HEK293 (cell line): ENCODE results near the gene PRUNE2.

Experiments
- CTCF ChIA-PET: fragments of 350-600 bp; formaldehyde crosslinking; extraction: SDS; loops from one replicate; lab custom pipeline; 2021; ENCODE audit warnings: antibody characterized with exemption; lab: Yijun Ruan, JAX
- POLR2A ChIA-PET: fragments of 300-600 bp; formaldehyde crosslinking; extraction: SDS; loops from one replicate; lab custom pipeline; 2020; ENCODE audit warnings: antibody characterized with exemption, inconsistent platforms; lab: Yijun Ruan, JAX
- H3K27ac ChIP-seq: fragments of 200-500 bp; sonication (Bioruptor generic); 2 replicates; pipeline ENCODE4 v1.5.1; 2014; ENCODE audit warnings: low read depth, low read length, control low read depth, inconsistent platforms; ENCODE audit errors: extremely low read depth
- H3K36me3 ChIP-seq, 2 experiments: fragments of 200-500 bp in 1 of 2; sonication (Bioruptor generic) in 1 of 2; 1 replicate in 1 of 2; 2 replicates in 1 of 2; pipeline ENCODE4 v1.5.1; 2014 to 2017; ENCODE audit warnings: inconsistent platforms in 2 of 2, low read length in 2 of 2; ENCODE audit not compliant: control insufficient read depth in 2 of 2, insufficient read depth in 1 of 2
- H3K4me1 ChIP-seq: fragments of 200-500 bp; sonication (Bioruptor generic); 2 replicates; pipeline ENCODE4 v1.5.1; 2014; ENCODE audit warnings: mild to moderate bottlenecking, low read length, inconsistent platforms; ENCODE audit not compliant: control insufficient read depth, insufficient read depth
- H3K4me3 ChIP-seq: 2 replicates; pipeline ENCODE4 v1.5.1; 2011; ENCODE audit warnings: low read depth, mild to moderate bottlenecking, control low read depth, low read length, moderate library complexity
- H3K9me3 ChIP-seq: fragments of 200-500 bp; sonication (Bioruptor generic); 2 replicates; pipeline ENCODE4 v1.5.1; 2014; ENCODE audit warnings: low read depth, low read length, inconsistent platforms; ENCODE audit not compliant: control insufficient read depth, insufficient read depth
- BCL11A ChIP-seq: fragments of 450-650 bp; formaldehyde crosslinking; IDR thresholded peaks from 2 replicates; pipeline ENCODE4 v1.5.1; 2016; ENCODE audit warnings: low read depth, missing biosample characterization, missing genetic modification characterization
- FEZF1 ChIP-seq: fragments of 450-650 bp; formaldehyde crosslinking; IDR thresholded peaks from 2 replicates; pipeline ENCODE4 v1.5.1; 2016; ENCODE audit warnings: missing biosample characterization, missing genetic modification characterization
- IKZF3 ChIP-seq: fragments of 450-650 bp; IDR thresholded peaks from 2 replicates; pipeline ENCODE4 v1.5.0; 2018; ENCODE audit warnings: missing biosample characterization, mild to moderate bottlenecking, missing genetic modification characterization, moderate library complexity
- KLF10 ChIP-seq: fragments of 450-650 bp; IDR thresholded peaks from 2 replicates; pipeline ENCODE4 v1.5.1; 2018; ENCODE audit warnings: missing biosample characterization, mild to moderate bottlenecking, missing genetic modification characterization
- KLF17 ChIP-seq: fragments of 450-650 bp; formaldehyde crosslinking; IDR thresholded peaks from 2 replicates; pipeline ENCODE4 v1.5.1; 2016; ENCODE audit warnings: missing biosample characterization, missing genetic modification characterization
- KLF9 ChIP-seq: fragments of 450-650 bp; formaldehyde crosslinking; IDR thresholded peaks from 2 replicates; pipeline ENCODE4 v1.5.1; 2016; ENCODE audit warnings: missing biosample characterization, missing genetic modification characterization, low read depth
- PRDM6 ChIP-seq: fragments of 450-650 bp; formaldehyde crosslinking; IDR thresholded peaks from 2 replicates; pipeline ENCODE4 v1.5.1; 2017; ENCODE audit warnings: missing biosample characterization, missing genetic modification characterization
- SP3 ChIP-seq: fragments of 450-650 bp; formaldehyde crosslinking; IDR thresholded peaks from 2 replicates; pipeline ENCODE4 v1.5.1; 2016; ENCODE audit warnings: missing biosample characterization, missing genetic modification characterization
- TRIM28 ChIP-seq: IDR thresholded peaks from 2 replicates; pipeline ENCODE4 v1.6.1; 2011; ENCODE audit warnings: low read length, control low read depth, borderline replicate concordance
- ZBTB21 ChIP-seq: fragments of 450-650 bp; formaldehyde crosslinking; IDR thresholded peaks from 2 replicates; pipeline ENCODE4 v1.5.1; 2017; ENCODE audit warnings: missing biosample characterization, missing genetic modification characterization
- ZNF266 ChIP-seq: fragments of 450-650 bp; formaldehyde crosslinking; IDR thresholded peaks from 2 replicates; pipeline ENCODE4 v1.5.1; 2016; ENCODE audit warnings: missing biosample characterization, missing genetic modification characterization, low read depth
- ZNF292 ChIP-seq: fragments of 450-650 bp; formaldehyde crosslinking; IDR thresholded peaks from 2 replicates; pipeline ENCODE4 v1.5.1; 2016; ENCODE audit warnings: low read depth, missing biosample characterization, missing genetic modification characterization, borderline replicate concordance
- ZNF391 ChIP-seq: fragments of 450-650 bp; formaldehyde crosslinking; IDR thresholded peaks from 2 replicates; pipeline ENCODE4 v1.5.1; 2016; ENCODE audit warnings: low read depth, missing biosample characterization, missing genetic modification characterization, borderline replicate concordance
- ZNF426 ChIP-seq: fragments of 450-650 bp; formaldehyde crosslinking; IDR thresholded peaks from 2 replicates; pipeline ENCODE4 v1.5.1; 2017; ENCODE audit warnings: missing biosample characterization, missing genetic modification characterization, mild to moderate bottlenecking, inconsistent platforms, moderate library complexity
- ZNF544 ChIP-seq: fragments of 450-650 bp; formaldehyde crosslinking; IDR thresholded peaks from 2 replicates; pipeline ENCODE4 v1.5.0; 2017; ENCODE audit warnings: missing biosample characterization, missing genetic modification characterization
- ZNF548 ChIP-seq: fragments of 450-650 bp; formaldehyde crosslinking; IDR thresholded peaks from 2 replicates; pipeline ENCODE4 v1.5.1; 2016; ENCODE audit warnings: missing biosample characterization, missing genetic modification characterization
- ZNF610 ChIP-seq: fragments of 450-650 bp; formaldehyde crosslinking; IDR thresholded peaks from 2 replicates; pipeline ENCODE4 v1.5.1; 2016; ENCODE audit warnings: missing biosample characterization, missing genetic modification characterization, borderline replicate concordance
- ZNF776 ChIP-seq: fragments of 450-650 bp; formaldehyde crosslinking; IDR thresholded peaks from 2 replicates; pipeline ENCODE4 v1.5.0; 2017; ENCODE audit warnings: missing biosample characterization, missing genetic modification characterization, borderline replicate concordance
- ZNF777 ChIP-seq: fragments of 450-650 bp; formaldehyde crosslinking; IDR thresholded peaks from 2 replicates; pipeline ENCODE4 v1.5.1; 2017; ENCODE audit warnings: missing biosample characterization, missing genetic modification characterization, borderline replicate concordance
- ZNF785 ChIP-seq: fragments of 450-650 bp; formaldehyde crosslinking; IDR thresholded peaks from 2 replicates; pipeline ENCODE4 v1.5.1; 2016; ENCODE audit warnings: missing biosample characterization, missing genetic modification characterization
- ZNF792 ChIP-seq: fragments of 450-650 bp; formaldehyde crosslinking; IDR thresholded peaks from 2 replicates; pipeline ENCODE4 v1.5.1; 2016; ENCODE audit warnings: missing biosample characterization, missing genetic modification characterization
- ZSCAN30 ChIP-seq: fragments of 450-650 bp; IDR thresholded peaks from 2 replicates; pipeline ENCODE4 v1.5.1; 2018; ENCODE audit warnings: missing biosample characterization, mild to moderate bottlenecking, missing genetic modification characterization, moderate library complexity
- TF ChIP-seq, protein P1 (sequence below): IDR thresholded peaks from 2 replicates; pipeline ENCODE4 v1.6.1; 2011; ENCODE audit warnings: mild to moderate bottlenecking, low read depth, low read length, borderline replicate concordance
- TF ChIP-seq, protein P2 (sequence below): fragments of 450-650 bp; IDR thresholded peaks from 2 replicates; pipeline ENCODE4 v1.5.1; 2018; ENCODE audit warnings: missing biosample characterization, missing genetic modification characterization
- TF ChIP-seq, protein P3 (sequence below): fragments of 450-650 bp; formaldehyde crosslinking; IDR thresholded peaks from 2 replicates; pipeline ENCODE4 v1.5.1; 2016; ENCODE audit warnings: missing biosample characterization, missing genetic modification characterization

PRUNE2 gene

DNA sequence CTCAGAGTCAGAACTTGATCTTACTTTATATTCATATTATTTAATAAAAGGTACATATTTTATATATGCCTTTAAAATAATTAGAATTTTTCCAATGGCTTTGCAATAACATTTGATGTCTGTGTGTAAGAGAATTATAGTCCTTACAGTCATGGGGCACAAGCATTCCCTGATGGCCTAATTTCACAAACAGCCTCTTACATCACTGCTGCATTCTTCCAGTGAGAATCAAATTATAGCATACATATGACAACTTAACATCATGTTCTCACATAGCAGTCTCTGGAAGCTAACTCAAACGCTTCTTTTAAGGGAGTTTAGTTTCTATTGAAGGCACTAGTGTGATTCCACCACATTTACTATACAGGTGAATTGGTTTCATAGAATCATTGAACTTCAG is 15.3 kb upstream of the PRUNE2 start (continued):
- TF ChIP-seq ZNF785 (no peak), ZNF776 (tag by site-specific recombination) (no peak), ZNF266 (tag by site-specific recombination) (no peak), PRDM6 (tag by site-specific recombination) (no peak)
- TF ChIP-seq, protein P1, sequence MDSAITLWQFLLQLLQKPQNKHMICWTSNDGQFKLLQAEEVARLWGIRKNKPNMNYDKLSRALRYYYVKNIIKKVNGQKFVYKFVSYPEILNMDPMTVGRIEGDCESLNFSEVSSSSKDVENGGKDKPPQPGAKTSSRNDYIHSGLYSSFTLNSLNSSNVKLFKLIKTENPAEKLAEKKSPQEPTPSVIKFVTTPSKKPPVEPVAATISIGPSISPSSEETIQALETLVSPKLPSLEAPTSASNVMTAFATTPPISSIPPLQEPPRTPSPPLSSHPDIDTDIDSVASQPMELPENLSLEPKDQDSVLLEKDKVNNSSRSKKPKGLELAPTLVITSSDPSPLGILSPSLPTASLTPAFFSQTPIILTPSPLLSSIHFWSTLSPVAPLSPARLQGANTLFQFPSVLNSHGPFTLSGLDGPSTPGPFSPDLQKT = no peak

DNA sequence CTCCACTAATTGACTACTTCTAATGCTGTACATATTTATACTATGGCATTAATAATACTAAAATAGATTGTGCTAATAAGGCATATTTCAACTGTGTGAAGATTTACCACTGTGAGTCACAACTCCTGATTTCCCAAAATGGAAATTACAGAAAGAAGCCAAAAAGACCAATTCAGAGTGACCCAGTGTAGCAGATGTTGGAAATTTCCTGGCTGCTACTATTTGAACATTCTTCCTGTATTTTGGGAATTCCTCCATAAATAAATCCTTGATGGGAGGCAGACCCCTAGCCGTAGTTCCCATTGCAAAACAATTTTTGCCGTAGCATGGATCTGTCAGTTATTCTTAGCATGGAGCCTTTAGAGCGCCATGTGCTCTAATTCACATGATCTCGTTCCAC is 11.4 kb upstream of the PRUNE2 start:
- CTCF ChIA-PET = no interaction called here

GRCh38 chr9:76916231-76916630 is 10.3 kb upstream of the PRUNE2 start:
- CTCF ChIA-PET = no interaction called here
- Histone ChIP-seq H3K36me3 (no peaks in the 10 kb centered on the region), H3K4me3 (no peak overlapping the region), H3K27ac (no peak overlapping the region), H3K4me1 (no peaks in the 10 kb centered on the region), H3K9me3 (no peaks in the 10 kb centered on the region)
- TF ChIP-seq, protein P2, sequence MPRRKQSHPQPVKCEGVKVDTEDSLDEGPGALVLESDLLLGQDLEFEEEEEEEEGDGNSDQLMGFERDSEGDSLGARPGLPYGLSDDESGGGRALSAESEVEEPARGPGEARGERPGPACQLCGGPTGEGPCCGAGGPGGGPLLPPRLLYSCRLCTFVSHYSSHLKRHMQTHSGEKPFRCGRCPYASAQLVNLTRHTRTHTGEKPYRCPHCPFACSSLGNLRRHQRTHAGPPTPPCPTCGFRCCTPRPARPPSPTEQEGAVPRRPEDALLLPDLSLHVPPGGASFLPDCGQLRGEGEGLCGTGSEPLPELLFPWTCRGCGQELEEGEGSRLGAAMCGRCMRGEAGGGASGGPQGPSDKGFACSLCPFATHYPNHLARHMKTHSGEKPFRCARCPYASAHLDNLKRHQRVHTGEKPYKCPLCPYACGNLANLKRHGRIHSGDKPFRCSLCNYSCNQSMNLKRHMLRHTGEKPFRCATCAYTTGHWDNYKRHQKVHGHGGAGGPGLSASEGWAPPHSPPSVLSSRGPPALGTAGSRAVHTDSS (tag by site-specific recombination) = no peak
- TF ChIP-seq ZSCAN30 (tag by site-specific recombination) = no peak
- TF ChIP-seq KLF9 (tag by site-specific recombination) = no peak
- no peak for TF ChIP-seq ZNF777 (tag by site-specific recombination)
- no peak for TF ChIP-seq ZNF391 (tag by site-specific recombination)
- no peak for TF ChIP-seq KLF17
- no peak for TF ChIP-seq KLF10 (tag by site-specific recombination)
- TF ChIP-seq FEZF1 = no peak
- no peak for TF ChIP-seq TRIM28
- TF ChIP-seq IKZF3 = no peak
- TF ChIP-seq BCL11A = no peak
- no peak for TF ChIP-seq ZNF792
- TF ChIP-seq, all 188 proteins: peak for 0
- POLR2A ChIA-PET = no interaction called here

More for the DNA sequence above, 11.4 kb upstream of the PRUNE2 start:
- Histone ChIP-seq H3K36me3 (no peaks in the 10 kb centered on the region), H3K4me3 (no peak overlapping the region)
- no peak for TF ChIP-seq ZNF426 (tag by site-specific recombination)
- TF ChIP-seq, protein P3, sequence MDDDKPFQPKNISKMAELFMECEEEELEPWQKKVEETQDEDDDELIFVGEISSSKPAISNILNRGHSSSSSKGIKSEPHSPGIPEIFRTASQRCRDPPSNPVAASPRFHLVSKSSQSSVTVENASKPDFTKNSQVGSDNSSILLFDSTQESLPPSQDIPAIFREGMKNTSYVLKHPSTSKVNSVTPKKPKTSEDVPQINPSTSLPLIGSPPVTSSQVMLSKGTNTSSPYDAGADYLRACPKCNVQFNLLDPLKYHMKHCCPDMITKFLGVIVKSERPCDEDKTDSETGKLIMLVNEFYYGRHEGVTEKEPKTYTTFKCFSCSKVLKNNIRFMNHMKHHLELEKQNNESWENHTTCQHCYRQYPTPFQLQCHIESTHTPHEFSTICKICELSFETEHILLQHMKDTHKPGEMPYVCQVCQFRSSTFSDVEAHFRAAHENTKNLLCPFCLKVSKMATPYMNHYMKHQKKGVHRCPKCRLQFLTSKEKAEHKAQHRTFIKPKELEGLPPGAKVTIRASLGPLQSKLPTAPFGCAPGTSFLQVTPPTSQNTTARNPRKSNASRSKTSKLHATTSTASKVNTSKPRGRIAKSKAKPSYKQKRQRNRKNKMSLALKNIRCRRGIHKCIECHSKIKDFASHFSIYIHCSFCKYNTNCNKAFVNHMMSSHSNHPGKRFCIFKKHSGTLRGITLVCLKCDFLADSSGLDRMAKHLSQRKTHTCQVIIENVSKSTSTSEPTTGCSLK (tag by site-specific recombination) = no peak
- no peak for TF ChIP-seq ZNF292 (tag by site-specific recombination)
- TF ChIP-seq ZNF544 = no peak
- TF ChIP-seq ZNF610 (tag by site-specific recombination) = no peak
- TF ChIP-seq ZNF548 = no peak
- no peak for TF ChIP-seq SP3 (tag by site-specific recombination)
- TF ChIP-seq ZNF785 = no peak
- no peak for TF ChIP-seq ZBTB21 (tag by site-specific recombination)
- TF ChIP-seq ZNF266 (tag by site-specific recombination) = no peak
- TF ChIP-seq, all 188 proteins: peak for 0
- H3K9me3 ChIP-seq = no peaks in the 10 kb centered on the region
- no peak overlapping the region for H3K27ac ChIP-seq
- no peaks in the 10 kb centered on the region for H3K4me1 ChIP-seq
- POLR2A ChIA-PET = no interaction called here
